SK-N-SH treated with all-trans-retinoic acid at 6 μM for 48 hours (cell line): ENCODE results near the gene PRSS1.

Experiments
- ATAC-seq: fragments of 200-7000 bp; cut with Tn5 transposase; 3 replicates; pipeline ENCODE4 v1.9.1; 2020; ENCODE audit warnings: mild to moderate bottlenecking, moderate library complexity
- ARNTL ChIP-seq: fragments of 450-650 bp; formaldehyde crosslinking; IDR thresholded peaks from 2 replicates; pipeline ENCODE4 v1.5.0; 2020; ENCODE audit warnings: low read depth, mild to moderate bottlenecking, moderate library complexity, borderline replicate concordance
- BACH2 ChIP-seq: fragments of 250-450 bp; sonication (Bioruptor Pico); IDR thresholded peaks from 2 replicates; pipeline ENCODE4 v1.9.0; 2021; ENCODE audit warnings: mild to moderate bottlenecking, borderline replicate concordance
- CREB5 ChIP-seq: fragments of 250-450 bp; sonication (Bioruptor Pico); IDR thresholded peaks from 2 replicates; pipeline ENCODE4 v1.5.1; 2020; ENCODE audit warnings: low read depth, mild to moderate bottlenecking, moderate library complexity
- CSDC2 ChIP-seq: fragments of 250-450 bp; sonication (Bioruptor Pico); IDR thresholded peaks from 2 replicates; pipeline ENCODE4 v1.5.0; 2020; ENCODE audit warnings: mild to moderate bottlenecking, moderate library complexity
- CSRNP3 ChIP-seq: fragments of 250-450 bp; sonication (Bioruptor Pico); IDR thresholded peaks from 2 replicates; pipeline ENCODE4 v1.5.1; 2021; ENCODE audit warnings: mild to moderate bottlenecking, moderate library complexity
- ESRRG ChIP-seq: fragments of 250-450 bp; sonication (Bioruptor Pico); IDR thresholded peaks from 2 replicates; pipeline ENCODE4 v1.6.1; 2021; ENCODE audit warnings: mild to moderate bottlenecking
- GLIS3 ChIP-seq: fragments of 250-450 bp; sonication (Bioruptor Pico); IDR thresholded peaks from 2 replicates; pipeline ENCODE4 v1.5.0; 2020; ENCODE audit warnings: mild to moderate bottlenecking, moderate library complexity
- ISL1 ChIP-seq: fragments of 250-450 bp; sonication (Bioruptor Pico); IDR thresholded peaks from 2 replicates; pipeline ENCODE4 v2.1.2; 2022; ENCODE audit warnings: mild to moderate bottlenecking, moderate library complexity
- OSR1 ChIP-seq: fragments of 250-450 bp; sonication (Bioruptor Pico); IDR thresholded peaks from 2 replicates; pipeline ENCODE4 v1.8.0; 2022; ENCODE audit warnings: moderate library complexity, mild to moderate bottlenecking, inconsistent platforms
- PATZ1 ChIP-seq: fragments of 250-450 bp; sonication (Bioruptor Pico); IDR thresholded peaks from 2 replicates; pipeline ENCODE4 v1.8.0; 2020; ENCODE audit warnings: mild to moderate bottlenecking, moderate library complexity, borderline replicate concordance
- POU6F1 ChIP-seq: fragments of 250-450 bp; sonication (Bioruptor Pico); IDR thresholded peaks from 2 replicates; pipeline ENCODE4 v1.8.0; 2021; ENCODE audit warnings: low read depth, mild to moderate bottlenecking, moderate library complexity, borderline replicate concordance
- PPARA ChIP-seq: fragments of 250-450 bp; sonication (Bioruptor Pico); IDR thresholded peaks from 2 replicates; pipeline ENCODE4 v1.5.0; 2020; ENCODE audit warnings: mild to moderate bottlenecking, borderline replicate concordance
- RARB ChIP-seq: fragments of 250-450 bp; sonication (Bioruptor Pico); IDR thresholded peaks from 2 replicates; pipeline ENCODE4 v1.8.0; 2021; ENCODE audit warnings: mild to moderate bottlenecking, moderate library complexity
- SNAI2 ChIP-seq: fragments of 250-450 bp; sonication (Bioruptor Pico); IDR thresholded peaks from 2 replicates; pipeline ENCODE4 v1.5.0; 2020; ENCODE audit warnings: mild to moderate bottlenecking, moderate library complexity
- TCF4 ChIP-seq: fragments of 250-450 bp; sonication (Bioruptor Pico); IDR thresholded peaks from 2 replicates; pipeline ENCODE4 v1.8.0; 2021; ENCODE audit warnings: mild to moderate bottlenecking, moderate library complexity, borderline replicate concordance
- TOX ChIP-seq: fragments of 250-450 bp; sonication (Bioruptor Pico); IDR thresholded peaks from 2 replicates; pipeline ENCODE4 v1.8.0; 2021; ENCODE audit warnings: mild to moderate bottlenecking, moderate library complexity, borderline replicate concordance
- TSHZ2 ChIP-seq: fragments of 250-450 bp; sonication (Bioruptor Pico); IDR thresholded peaks from 2 replicates; pipeline ENCODE4 v1.5.0; 2020; ENCODE audit warnings: mild to moderate bottlenecking, moderate library complexity
- ZC3H10 ChIP-seq: fragments of 250-450 bp; sonication (Bioruptor Pico); IDR thresholded peaks from 2 replicates; pipeline ENCODE4 v1.5.1; 2021; ENCODE audit warnings: mild to moderate bottlenecking, moderate library complexity
- ZFP3 ChIP-seq: fragments of 250-450 bp; sonication (Bioruptor Pico); IDR thresholded peaks from 2 replicates; pipeline ENCODE4 v1.5.0; 2020; ENCODE audit warnings: mild to moderate bottlenecking, moderate library complexity
- ZFP30 ChIP-seq: fragments of 450-650 bp; formaldehyde crosslinking; IDR thresholded peaks from 2 replicates; pipeline ENCODE4 v1.5.0; 2022; ENCODE audit warnings: mild to moderate bottlenecking, moderate library complexity
- ZNF565 ChIP-seq: fragments of 450-650 bp; formaldehyde crosslinking; conservative IDR thresholded peaks from 2 replicates; pipeline ENCODE4 v1.5.0; 2020; ENCODE audit warnings: low read depth, mild to moderate bottlenecking, moderate library complexity
- ZNF70 ChIP-seq: fragments of 450-650 bp; formaldehyde crosslinking; IDR thresholded peaks from 2 replicates; pipeline ENCODE4 v1.5.0; 2020; ENCODE audit warnings: mild to moderate bottlenecking, moderate library complexity
- ZNF8 ChIP-seq: fragments of 450-650 bp; formaldehyde crosslinking; IDR thresholded peaks from 2 replicates; pipeline ENCODE4 v1.5.0; 2020; ENCODE audit warnings: mild to moderate bottlenecking, moderate library complexity

PRSS1 gene

GRCh38 chr7:142714375-142714774 lies 34.9 kb upstream of the PRSS1 start (continued):
- TF ChIP-seq TSHZ2 (CRISPR knock-in tag) (no peak), BACH2 (no peak), ZFP3 (no peak), TOX (CRISPR knock-in tag) (no peak), ZNF8 (CRISPR knock-in tag) (no peak), PATZ1 (CRISPR knock-in tag) (no peak), ARNTL (no peak), ZNF70 (CRISPR knock-in tag) (no peak)

- TF ChIP-seq TCF4 (CRISPR knock-in tag): no peak
- no peak for TF ChIP-seq ISL1 (CRISPR knock-in tag)
- TF ChIP-seq SNAI2: no peak
- TF ChIP-seq CSDC2 (CRISPR knock-in tag): no peak
- TF ChIP-seq OSR1: no peak
- no peak for TF ChIP-seq CREB5 (CRISPR knock-in tag)
- TF ChIP-seq ARNTL: no peak
- no peak for TF ChIP-seq POU6F1 (CRISPR knock-in tag)
- no peak for TF ChIP-seq GLIS3 (CRISPR knock-in tag)
- no peak for TF ChIP-seq RARB (CRISPR knock-in tag)
- no peak for TF ChIP-seq ZFP30 (CRISPR knock-in tag)
- TF ChIP-seq TOX (CRISPR knock-in tag): no peak
- TF ChIP-seq ESRRG (CRISPR knock-in tag): no peak
- TF ChIP-seq ZNF565 (CRISPR knock-in tag): no peak
- TF ChIP-seq ZNF70 (CRISPR knock-in tag): no peak
- no peak for TF ChIP-seq TSHZ2 (CRISPR knock-in tag)
- no peak for TF ChIP-seq ZC3H10 (CRISPR knock-in tag)
- no peak for ATAC-seq
These were observed 32.7 kb upstream of the PRSS1 start for GRCh38 chr7:142716596-142716995.

GRCh38 chr7:142717453-142717852 lies 31.8 kb upstream of the PRSS1 start:
- no peak for ATAC-seq
- TF ChIP-seq ZFP30 (CRISPR knock-in tag) (no peak), RARB (CRISPR knock-in tag) (no peak), OSR1 (no peak), CSRNP3 (CRISPR knock-in tag) (no peak), ZNF565 (CRISPR knock-in tag) (no peak), BACH2 (no peak), PPARA (CRISPR knock-in tag) (no peak), POU6F1 (CRISPR knock-in tag) (no peak), CSDC2 (CRISPR knock-in tag) (no peak), ESRRG (CRISPR knock-in tag) (no peak), ZFP3 (no peak), ZC3H10 (CRISPR knock-in tag) (no peak), TOX (CRISPR knock-in tag) (no peak), ZNF70 (CRISPR knock-in tag) (no peak), CREB5 (CRISPR knock-in tag) (no peak)
